ENCODE data around the gene AUNIP.

AUNIP gene

GRCh38 chr1:25858906-25859789 is at the start of gene AUNIP:
TSS of gene AUNIP (minus strand) at chr1:25859457. CDS start at chr1:25859357, 100 bp downstream.
- DNase-seq: peak; percentile 91

GRCh38 chr1:25909040-25909439 is 49.8 kb upstream of the AUNIP start:
- peak; percentile 33 for DNase-seq

- DNase-seq: no peak
These were observed 48.9 kb upstream of the AUNIP start for GRCh38 chr1:25908161-25908560.

- peak; percentile 11 for DNase-seq
These were observed 48.3 kb upstream of the AUNIP start for GRCh38 chr1:25907601-25908000.

- no peak for DNase-seq
These were observed 47.5 kb upstream of the AUNIP start for GRCh38 chr1:25906644-25907300.

GRCh38 chr1:25905680-25906643 is 46.7 kb upstream of the AUNIP start, which contains the start of gene STMN1:
TSS of gene STMN1 (minus strand) at chr1:25906419. CDS start at chr1:25904676, 1,743 bp downstream.
- peak; percentile 96 for DNase-seq

- peak; percentile 98 for DNase-seq
These were observed 45.9 kb upstream of the AUNIP start for GRCh38 chr1:25904943-25905679.

- DNase-seq: no peak
These were observed 44.7 kb upstream of the AUNIP start for GRCh38 chr1:25903986-25904385.

- DNase-seq: no peak
These were observed 43.2 kb upstream of the AUNIP start for GRCh38 chr1:25902462-25902861.

- DNase-seq: no peak
These were observed 41.0 kb upstream of the AUNIP start for GRCh38 chr1:25900219-25900618.

- no peak for DNase-seq
These were observed 40.5 kb upstream of the AUNIP start for GRCh38 chr1:25899792-25900191.

GRCh38 chr1:25898223-25899015 is 39.2 kb upstream of the AUNIP start:
- DNase-seq: no peak

- no peak for DNase-seq
These were observed 38.5 kb upstream of the AUNIP start for GRCh38 chr1:25897754-25898153.

- DNase-seq: no peak
These were observed 37.0 kb upstream of the AUNIP start for GRCh38 chr1:25896266-25896665.

GRCh38 chr1:25895365-25895990 is 36.2 kb upstream of the AUNIP start:
- peak; percentile 97 for DNase-seq

- DNase-seq: no peak
These were observed 33.9 kb upstream of the AUNIP start for GRCh38 chr1:25893116-25893515.

GRCh38 chr1:25891606-25892005 is 32.3 kb upstream of the AUNIP start:
- no peak for DNase-seq

GRCh38 chr1:25890239-25891034 is 31.2 kb upstream of the AUNIP start:
- DNase-seq: no peak

- DNase-seq: no peak
These were observed 30.2 kb upstream of the AUNIP start for GRCh38 chr1:25889470-25889869.

Measured in right forelimb (tissue), 1 donor.